Measurements from ENCODE around the gene ZMYND12.
A peak's percentile ranks its signal among the peaks of the same experiment; 100 is the strongest.

ZMYND12 gene

GRCh38 chr1:42403880-42404400 is 51.9 kb downstream of the ZMYND12 start:
- WGBS, 2 experiments = 95 to 96% methylated on average over 1 of the region's 1 CpG

GRCh38 chr1:42399315-42400100 is 56.3 kb downstream of the ZMYND12 start:
- H3K4me1 ChIP-seq (ENCODE audit: control insufficient read depth, insufficient read depth, low read length) = no peaks in the 10 kb centered on the region
- WGBS, 2 experiments = 92 to 94% methylated on average over 10 of the region's 10 CpGs
- no peaks in the 10 kb centered on the region for H3K9me3 ChIP-seq (ENCODE audit: control insufficient read depth, low read length)
- no peak overlapping the region for H3K27ac ChIP-seq (ENCODE audit: insufficient read depth, low read depth, low read length, poor library complexity, severe bottlenecking)
- no peaks in the 10 kb centered on the region for H3K36me3 ChIP-seq (ENCODE audit: control insufficient read depth, insufficient read depth, low read length)
- no peak overlapping the region for H3K4me3 ChIP-seq (ENCODE audit: insufficient read depth, low read depth, low read length)
- no peaks in the 10 kb centered on the region for H3K27me3 ChIP-seq (ENCODE audit: control insufficient read depth, insufficient read depth, low read length, poor library complexity, severe bottlenecking)

More at GRCh38 chr1:42403880-42404400, 51.9 kb downstream of the ZMYND12 start:
- Histone ChIP-seq H3K27ac (ENCODE audit: insufficient read depth, low read depth, low read length, poor library complexity, severe bottlenecking) (no peak overlapping the region), H3K4me1 (ENCODE audit: control insufficient read depth, insufficient read depth, low read length) (no peaks in the 10 kb centered on the region), H3K36me3 (ENCODE audit: control insufficient read depth, insufficient read depth, low read length) (no peaks in the 10 kb centered on the region), H3K27me3 (ENCODE audit: control insufficient read depth, insufficient read depth, low read length, poor library complexity, severe bottlenecking) (no peaks in the 10 kb centered on the region), H3K4me3 (ENCODE audit: insufficient read depth, low read depth, low read length) (no peak overlapping the region), H3K9me3 (ENCODE audit: control insufficient read depth, low read length) (no peaks in the 10 kb centered on the region)

- 84 to 90% methylated on average over 2 of the region's 2 CpGs for WGBS, 2 experiments
- H3K36me3 ChIP-seq (ENCODE audit: control insufficient read depth, insufficient read depth, low read length) = no peaks in the 10 kb centered on the region
Observed at GRCh38 chr1:42392967-42393848, 62.6 kb downstream of the ZMYND12 start.

GRCh38 chr1:42392255-42392654 is 63.6 kb downstream of the ZMYND12 start:
- Histone ChIP-seq H3K36me3 (ENCODE audit: control insufficient read depth, insufficient read depth, low read length) (no peaks in the 10 kb centered on the region), H3K4me3 (ENCODE audit: insufficient read depth, low read depth, low read length) (no peak overlapping the region), H3K27me3 (ENCODE audit: control insufficient read depth, insufficient read depth, low read length, poor library complexity, severe bottlenecking) (no peaks in the 10 kb centered on the region), H3K9me3 (ENCODE audit: control insufficient read depth, low read length) (no peaks in the 10 kb centered on the region), H3K4me1 (ENCODE audit: control insufficient read depth, insufficient read depth, low read length) (no peaks in the 10 kb centered on the region), H3K27ac (ENCODE audit: insufficient read depth, low read depth, low read length, poor library complexity, severe bottlenecking) (no peak overlapping the region)
- WGBS, 2 experiments = 90 to 96% methylated on average over 2 of the region's 2 CpGs

More at GRCh38 chr1:42392967-42393848, 62.6 kb downstream of the ZMYND12 start:
- no peaks in the 10 kb centered on the region for H3K27me3 ChIP-seq (ENCODE audit: control insufficient read depth, insufficient read depth, low read length, poor library complexity, severe bottlenecking)
- H3K27ac ChIP-seq (ENCODE audit: insufficient read depth, low read depth, low read length, poor library complexity, severe bottlenecking) = no peak overlapping the region
- H3K4me3 ChIP-seq (ENCODE audit: insufficient read depth, low read depth, low read length) = no peak overlapping the region
- H3K4me1 ChIP-seq (ENCODE audit: control insufficient read depth, insufficient read depth, low read length) = no peaks in the 10 kb centered on the region
- H3K9me3 ChIP-seq (ENCODE audit: control insufficient read depth, low read length) = no peaks in the 10 kb centered on the region

- H3K4me1 ChIP-seq (ENCODE audit: control insufficient read depth, insufficient read depth, low read length) = peaks cover 4% of the 10 kb centered on the region
- H3K9me3 ChIP-seq (ENCODE audit: control insufficient read depth, low read length) = no peaks in the 10 kb centered on the region
- H3K4me3 ChIP-seq (ENCODE audit: insufficient read depth, low read depth, low read length) = no peak overlapping the region
- 83 to 91% methylated on average over 5 of the region's 6 CpGs for WGBS, 2 experiments
- no peak overlapping the region for H3K27ac ChIP-seq (ENCODE audit: insufficient read depth, low read depth, low read length, poor library complexity, severe bottlenecking)
- H3K36me3 ChIP-seq (ENCODE audit: control insufficient read depth, insufficient read depth, low read length) = no peaks in the 10 kb centered on the region
- peaks cover 18% of the 10 kb centered on the region for H3K27me3 ChIP-seq (ENCODE audit: control insufficient read depth, insufficient read depth, low read length, poor library complexity, severe bottlenecking)
Observed at GRCh38 chr1:42386051-42386450, 69.8 kb downstream of the ZMYND12 start.

- H3K36me3 ChIP-seq (ENCODE audit: control insufficient read depth, insufficient read depth, low read length) = no peaks in the 10 kb centered on the region
- peaks cover 4% of the 10 kb centered on the region for H3K4me1 ChIP-seq (ENCODE audit: control insufficient read depth, insufficient read depth, low read length)
- H3K4me3 ChIP-seq (ENCODE audit: insufficient read depth, low read depth, low read length) = no peak overlapping the region
- no peak overlapping the region for H3K27ac ChIP-seq (ENCODE audit: insufficient read depth, low read depth, low read length, poor library complexity, severe bottlenecking)
- WGBS, 2 experiments = 56 to 67% methylated on average over 1 of the region's 1 CpG
- no peaks in the 10 kb centered on the region for H3K9me3 ChIP-seq (ENCODE audit: control insufficient read depth, low read length)
- peaks cover 24% of the 10 kb centered on the region for H3K27me3 ChIP-seq (ENCODE audit: control insufficient read depth, insufficient read depth, low read length, poor library complexity, severe bottlenecking)
Observed at GRCh38 chr1:42385283-42385682, 70.5 kb downstream of the ZMYND12 start.

- Histone ChIP-seq H3K27me3 (ENCODE audit: control insufficient read depth, insufficient read depth, low read length, poor library complexity, severe bottlenecking) (peaks cover 39% of the 10 kb centered on the region), H3K4me1 (ENCODE audit: control insufficient read depth, insufficient read depth, low read length) (peaks cover 4% of the 10 kb centered on the region), H3K9me3 (ENCODE audit: control insufficient read depth, low read length) (no peaks in the 10 kb centered on the region), H3K36me3 (ENCODE audit: control insufficient read depth, insufficient read depth, low read length) (no peaks in the 10 kb centered on the region), H3K4me3 (ENCODE audit: insufficient read depth, low read depth, low read length) (peak overlapping the region; percentile 52), H3K27ac (ENCODE audit: insufficient read depth, low read depth, low read length, poor library complexity, severe bottlenecking) (no peak overlapping the region)
- WGBS, 2 experiments = 20 to 21% methylated on average over 8 of the region's 8 CpGs
Observed at GRCh38 chr1:42381280-42381673, 74.5 kb downstream of the ZMYND12 start.

- peaks cover 39% of the 10 kb centered on the region for H3K27me3 ChIP-seq (ENCODE audit: control insufficient read depth, insufficient read depth, low read length, poor library complexity, severe bottlenecking)
- no peaks in the 10 kb centered on the region for H3K9me3 ChIP-seq (ENCODE audit: control insufficient read depth, low read length)
- H3K36me3 ChIP-seq (ENCODE audit: control insufficient read depth, insufficient read depth, low read length) = no peaks in the 10 kb centered on the region
- H3K4me3 ChIP-seq (ENCODE audit: insufficient read depth, low read depth, low read length) = peak within 1 kb of the TSS; percentile 52
- whole genome bisulfite sequencing, 2 experiments = 0% methylated on average over 101 of the region's 101 CpGs
- H3K27ac ChIP-seq (ENCODE audit: insufficient read depth, low read depth, low read length, poor library complexity, severe bottlenecking) = no peak within 1 kb of the TSS
- H3K4me1 ChIP-seq (ENCODE audit: control insufficient read depth, insufficient read depth, low read length) = peaks cover 4% of the 10 kb centered on the region
Observed at GRCh38 chr1:42380586-42381279, 75.1 kb downstream of the ZMYND12 start, which contains the start of gene RIMKLA. Gene RIMKLA (plus strand): TSS chr1:42380792. CDS start chr1:42380935, 143 bp downstream.

Data from ectodermal cell (in vitro differentiated cells).